ENCODE measurements around the gene GALNT16. TPM values are rescaled to one million over a fixed set of nuclear protein-coding genes. Genes with fewer than 3 reads are reported as not detected.
"Not testable (repeated sequence)": the region's sequence is repeated elsewhere in the genome, so short reads cannot be mapped to it uniquely, and the experiment has no call there.

The GALNT16 gene
- total RNA-seq, result 0.11 and 0.13 TPM in 2 replicates

DNA sequence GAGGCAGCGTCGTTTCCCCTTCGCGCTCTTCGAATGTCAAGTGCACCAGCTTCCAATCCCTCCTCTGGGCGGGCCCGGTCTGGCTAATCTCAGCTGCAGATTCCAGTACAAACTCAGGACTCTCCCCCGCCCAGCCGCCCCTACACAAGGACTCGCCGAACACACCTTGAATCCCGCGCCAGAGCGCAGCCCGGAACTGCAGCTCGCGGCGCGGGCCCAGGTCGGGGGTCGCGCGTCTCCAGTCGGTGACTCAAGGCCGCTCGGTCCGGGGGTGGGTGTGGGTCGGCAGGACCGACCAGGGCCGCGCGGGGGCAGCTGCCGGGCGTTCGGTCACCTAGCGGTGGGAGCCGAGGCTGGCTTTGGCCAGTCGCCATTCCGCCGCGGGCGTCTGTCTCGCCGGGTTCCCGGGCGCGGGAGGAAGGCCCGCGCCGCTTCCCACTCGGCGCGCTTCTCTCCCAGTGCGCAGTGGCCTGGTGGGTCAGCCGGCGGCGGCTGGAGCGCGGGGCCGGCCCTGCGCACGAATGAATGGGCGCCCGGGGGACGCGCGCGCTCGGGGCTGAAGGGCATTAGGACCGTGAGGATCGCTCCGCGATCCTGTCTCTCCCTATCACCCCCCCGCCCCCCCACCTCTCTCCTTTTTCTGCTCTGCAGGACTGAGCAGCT lies at the start of gene GALNT16:
Gene GALNT16 (plus strand): TSS at position 632 of the 663 bp plus-strand sequence. CDS start 133 bp downstream, outside the sequence.
- no peak for DNase-seq (ENCODE audit: low read depth, low spot score)

DNA sequence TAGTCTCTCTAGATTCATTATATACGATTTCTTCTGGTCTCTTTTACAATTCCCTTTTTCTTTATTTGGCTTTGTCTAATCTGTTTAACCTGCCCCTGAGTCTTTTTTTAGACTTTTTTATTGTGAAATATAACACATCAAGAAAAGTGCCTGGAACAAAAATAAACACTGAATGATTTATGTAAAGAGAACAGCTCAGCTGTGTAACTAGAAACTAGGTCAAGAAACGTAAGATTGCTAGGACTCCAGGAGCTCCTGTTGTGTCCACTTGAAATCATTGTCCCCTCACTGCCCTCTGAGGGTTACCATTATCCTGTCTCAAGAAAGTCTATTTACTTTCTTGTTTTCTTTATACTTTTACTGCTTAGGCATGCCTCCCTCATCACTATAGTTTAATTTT lies 45.6 kb upstream of the GALNT16 start:
- DNase-seq (ENCODE audit: low read depth, low spot score), result no peak

DNA sequence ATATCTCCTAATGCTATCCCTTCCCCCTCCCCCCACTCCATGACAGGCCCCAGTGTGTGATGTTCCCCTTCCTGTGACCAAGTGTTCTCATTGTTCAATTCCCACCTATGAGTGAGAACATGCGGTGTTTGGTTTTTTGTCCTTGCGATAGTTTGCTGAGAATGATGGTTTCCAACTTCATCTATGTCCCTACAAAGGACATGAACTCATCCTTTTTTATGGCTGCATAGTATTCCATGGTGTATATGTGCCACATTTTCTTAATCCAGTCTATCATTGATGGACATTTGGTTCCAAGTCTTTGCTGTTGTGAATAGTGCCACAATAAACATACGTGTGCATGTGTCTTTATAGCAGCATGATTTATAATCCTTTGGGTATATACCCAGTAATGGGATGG lies 42.3 kb upstream of the GALNT16 start:
- not testable (repeated sequence) for DNase-seq (ENCODE audit: low read depth, low spot score)

DNA sequence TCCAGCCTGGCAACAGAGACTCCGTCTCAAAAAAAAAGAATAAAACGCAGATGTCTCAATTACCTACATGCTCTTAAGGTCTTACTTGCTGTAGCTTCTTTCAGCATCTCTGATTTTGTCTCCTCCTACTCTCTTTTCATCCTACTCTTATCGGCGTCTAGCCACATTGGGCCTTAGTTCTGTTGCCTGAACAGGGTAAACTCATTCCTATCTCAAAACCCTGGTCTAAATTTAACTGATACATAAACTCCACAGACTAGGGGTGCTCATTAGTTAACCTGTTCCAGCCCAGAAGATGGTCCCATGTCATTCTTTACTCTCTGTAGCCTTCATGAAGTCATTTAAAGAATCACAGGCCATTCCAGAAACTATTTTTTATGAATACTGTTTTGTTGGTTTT lies 35.0 kb upstream of the GALNT16 start:
- no peak for DNase-seq (ENCODE audit: low read depth, low spot score)

DNA sequence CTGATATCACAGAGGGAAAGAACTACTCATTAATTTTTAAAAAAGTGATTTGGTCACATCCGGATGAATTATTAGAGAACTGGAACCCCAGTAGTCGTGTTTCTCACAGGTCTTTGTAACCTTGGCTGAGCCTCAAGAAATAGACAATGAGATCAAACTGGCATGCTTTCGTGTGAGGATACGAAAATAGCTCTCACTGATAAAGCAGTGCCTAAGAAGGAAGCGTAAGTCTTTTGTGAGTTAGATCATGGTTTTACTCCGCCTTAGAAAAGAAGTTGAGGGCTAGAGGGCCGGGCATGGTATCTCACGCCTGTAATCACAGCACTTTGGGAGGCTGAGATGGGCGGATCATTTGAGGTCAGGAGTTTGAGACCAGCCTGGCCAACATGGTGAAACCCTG lies 33.8 kb upstream of the GALNT16 start:
- DNase-seq (ENCODE audit: low read depth, low spot score), result peak; percentile 88

DNA sequence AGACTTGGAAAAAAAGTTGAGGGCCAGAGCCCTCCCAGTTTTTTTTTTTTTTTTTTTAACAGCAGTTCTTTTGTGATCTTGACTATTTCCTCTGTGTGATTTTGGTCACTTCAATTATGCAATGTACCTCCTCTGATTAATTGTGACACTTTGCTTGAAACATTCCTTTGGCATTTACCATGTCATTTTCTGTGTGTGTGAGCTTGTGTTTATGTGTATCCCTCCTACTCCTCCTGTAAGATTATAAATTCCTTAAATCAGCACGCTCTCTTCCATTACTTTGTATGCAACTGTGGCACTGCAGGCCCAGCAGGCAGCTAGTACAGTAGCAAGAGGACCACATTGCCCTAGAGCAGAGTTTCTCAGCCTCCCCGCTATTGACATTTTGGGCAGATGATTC lies 33.2 kb upstream of the GALNT16 start:
- no peak for DNase-seq (ENCODE audit: low read depth, low spot score)

- no peak for DNase-seq (ENCODE audit: low read depth, low spot score)
These were observed 28.5 kb upstream of the GALNT16 start for GRCh38 chr14:69231486-69231885.

GRCh38 chr14:69232388-69232787 lies 27.6 kb upstream of the GALNT16 start:
- no peak for DNase-seq (ENCODE audit: low read depth, low spot score)

DNA sequence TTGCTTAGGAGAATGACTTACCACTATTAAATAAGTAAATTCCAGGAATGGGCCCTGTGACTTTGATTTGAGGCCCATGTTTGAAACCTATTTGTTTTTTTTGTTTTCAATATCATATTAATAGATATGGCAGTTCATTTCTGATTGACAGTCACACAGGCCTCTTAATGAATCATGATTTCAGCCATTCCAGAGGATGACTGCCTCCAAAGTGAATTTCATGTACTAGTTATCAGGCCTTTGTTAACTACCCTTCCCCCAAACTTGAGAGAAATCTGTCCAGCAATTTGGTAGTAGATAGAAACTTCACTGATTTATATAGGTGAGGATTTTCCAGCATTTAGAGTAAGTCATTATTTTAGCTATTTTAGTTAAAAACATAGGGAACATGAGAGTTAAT lies 25.9 kb upstream of the GALNT16 start:
- DNase-seq (ENCODE audit: low read depth, low spot score), result no peak

DNA sequence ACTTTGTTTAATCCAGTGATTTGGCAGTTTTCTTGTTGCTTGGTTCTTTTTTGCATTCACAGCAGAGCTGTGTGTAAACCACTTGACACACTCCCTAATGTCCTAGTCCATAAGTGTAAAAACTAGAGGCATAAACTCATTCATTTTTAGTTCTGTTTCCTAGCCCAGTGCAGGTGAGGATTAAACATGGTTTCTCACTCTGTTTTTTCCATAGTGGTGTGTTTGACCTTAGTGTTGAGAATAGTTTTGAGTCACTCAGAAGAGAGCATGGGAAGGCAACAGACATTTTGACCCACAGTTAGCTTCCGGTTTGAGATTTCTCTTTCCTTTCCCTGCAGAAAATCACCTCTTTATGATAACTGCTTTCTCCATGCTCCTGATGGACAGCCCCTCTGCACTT lies 24.2 kb upstream of the GALNT16 start:
- no peak for DNase-seq (ENCODE audit: low read depth, low spot score)

GRCh38 chr14:69237142-69237541 lies 22.8 kb upstream of the GALNT16 start:
- no peak for DNase-seq (ENCODE audit: low read depth, low spot score)

DNA sequence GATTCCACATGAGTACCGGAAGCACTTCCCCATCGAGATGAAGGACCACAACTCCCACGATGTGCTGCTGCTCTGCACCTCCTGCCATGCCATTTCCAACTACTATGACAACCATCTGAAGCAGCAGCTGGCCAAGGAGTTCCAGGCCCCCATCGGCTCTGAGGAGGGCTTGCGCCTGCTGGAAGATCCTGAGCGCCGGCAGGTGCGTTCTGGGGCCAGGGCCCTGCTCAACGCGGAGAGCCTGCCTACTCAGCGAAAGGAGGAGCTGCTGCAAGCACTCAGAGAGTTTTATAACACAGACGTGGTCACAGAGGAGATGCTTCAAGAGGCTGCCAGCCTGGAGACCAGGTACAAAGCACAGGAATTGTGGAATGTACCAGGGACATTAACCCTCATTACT lies 22.4 kb upstream of the GALNT16 start:
- DNase-seq (ENCODE audit: low read depth, low spot score), result no peak

DNA sequence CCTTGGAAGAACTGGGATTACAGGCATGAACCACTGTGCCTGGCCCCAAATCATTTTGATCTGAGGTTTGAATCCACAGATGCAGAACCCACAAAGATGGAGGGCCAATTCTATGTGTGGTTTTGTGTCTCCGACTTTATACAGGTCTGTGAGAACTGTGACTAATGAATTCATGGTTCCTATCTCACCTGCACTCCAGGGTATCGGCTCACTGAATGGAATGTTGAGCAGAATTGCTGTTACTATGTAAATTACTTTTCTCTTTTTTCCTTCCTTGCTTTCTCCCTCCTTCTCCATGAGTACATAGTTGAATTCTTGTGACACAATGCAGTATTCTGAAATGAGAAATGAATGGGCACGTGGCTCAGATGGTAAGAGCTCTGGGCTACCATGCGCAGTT lies 21.1 kb upstream of the GALNT16 start:
- no peak for DNase-seq (ENCODE audit: low read depth, low spot score)

DNA sequence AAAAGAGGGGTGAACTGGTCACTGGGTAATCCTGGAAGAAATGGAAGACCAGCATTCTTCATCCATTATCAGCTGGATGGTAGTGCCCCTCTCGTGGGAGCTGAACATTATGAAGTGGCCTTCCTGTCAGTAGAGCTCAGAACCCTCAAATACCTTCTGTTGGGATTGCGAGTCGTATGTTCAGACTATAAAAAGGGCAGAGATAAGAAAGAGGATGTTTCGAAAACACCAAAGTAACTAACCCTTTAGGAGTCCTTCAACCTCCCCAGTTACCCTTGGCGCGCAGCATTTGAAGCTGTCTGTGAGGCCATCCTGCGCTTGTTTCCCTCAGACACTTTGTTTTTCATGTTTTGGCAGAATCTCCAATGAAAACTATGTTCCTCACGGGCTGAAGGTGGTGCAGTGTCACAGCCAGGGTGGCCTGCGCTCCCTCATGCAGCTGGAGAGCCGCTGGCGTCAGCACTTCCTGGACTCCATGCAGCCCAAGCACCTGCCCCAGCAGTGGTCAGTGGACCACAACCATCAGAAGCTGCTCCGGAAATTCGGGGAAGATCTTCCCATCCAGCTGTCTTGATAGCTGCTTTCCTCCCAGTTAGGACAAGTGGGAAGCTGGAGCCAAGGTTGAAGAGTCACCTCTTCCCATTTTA lies 19.3 kb upstream of the GALNT16 start:
- DNase-seq (ENCODE audit: low read depth, low spot score), result no peak

DNA sequence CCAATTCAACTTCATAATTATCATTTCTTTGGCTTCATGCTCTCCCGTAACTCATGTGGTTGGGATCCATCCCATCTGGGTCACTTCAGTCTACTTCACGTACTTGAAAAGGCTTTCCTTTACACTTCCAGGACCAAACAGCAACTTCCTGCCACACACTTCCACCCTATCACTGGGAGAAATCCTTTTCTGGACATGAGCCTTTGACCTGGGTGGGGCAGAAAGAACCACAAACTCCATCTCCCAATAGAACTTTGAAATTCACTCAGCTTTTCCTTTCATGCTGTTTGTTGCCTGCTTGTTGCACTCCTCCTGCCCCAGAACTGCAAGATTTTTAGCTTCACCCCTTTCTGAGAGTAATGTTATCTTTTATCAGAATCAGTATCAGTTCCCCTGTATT lies 18.4 kb upstream of the GALNT16 start:
- no peak for DNase-seq (ENCODE audit: low read depth, low spot score)

DNA sequence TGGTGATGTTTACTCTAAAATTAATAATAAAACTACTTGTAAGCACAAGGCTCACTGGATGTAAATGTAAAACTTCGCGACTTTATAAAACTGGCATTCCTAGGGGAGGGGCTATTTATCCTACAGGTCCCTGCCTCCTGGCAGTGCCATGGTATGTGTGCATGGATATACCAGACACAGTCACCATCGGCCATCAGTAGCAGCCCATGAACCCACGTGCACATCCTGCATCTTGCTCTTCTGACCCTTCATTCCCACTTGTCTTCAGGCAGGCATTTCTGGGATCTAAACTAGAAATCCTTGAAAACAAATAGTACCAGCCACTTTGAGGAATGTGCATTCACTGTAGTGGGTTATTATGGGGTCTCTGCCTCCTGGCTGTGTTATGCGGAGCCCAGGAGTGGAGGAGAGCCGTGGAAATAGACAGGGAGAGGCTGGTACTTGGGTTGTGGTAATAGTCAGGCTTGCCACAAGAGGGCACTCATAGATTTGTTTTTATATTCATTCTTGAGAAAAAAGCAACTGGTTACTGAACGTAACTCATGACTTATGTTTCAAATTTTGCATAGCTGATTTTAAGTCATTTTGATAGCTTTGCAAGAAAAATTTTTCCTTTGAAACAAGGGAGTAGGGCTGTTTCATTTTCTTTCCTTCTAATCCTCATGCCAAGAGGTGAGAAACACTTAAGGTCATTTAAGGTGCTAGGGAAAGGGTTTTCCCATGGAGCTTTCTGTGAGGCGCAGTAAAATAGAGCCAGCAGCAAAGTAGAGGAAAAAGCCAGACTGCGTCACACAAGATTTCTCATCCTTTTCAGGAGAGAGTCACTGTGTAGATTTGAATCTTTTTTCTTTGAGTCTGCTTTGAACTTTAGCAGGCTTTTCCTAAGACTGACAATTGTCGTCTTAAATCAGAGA lies 17.4 kb upstream of the GALNT16 start:
- DNase-seq (ENCODE audit: low read depth, low spot score), result peak; percentile 17

DNA sequence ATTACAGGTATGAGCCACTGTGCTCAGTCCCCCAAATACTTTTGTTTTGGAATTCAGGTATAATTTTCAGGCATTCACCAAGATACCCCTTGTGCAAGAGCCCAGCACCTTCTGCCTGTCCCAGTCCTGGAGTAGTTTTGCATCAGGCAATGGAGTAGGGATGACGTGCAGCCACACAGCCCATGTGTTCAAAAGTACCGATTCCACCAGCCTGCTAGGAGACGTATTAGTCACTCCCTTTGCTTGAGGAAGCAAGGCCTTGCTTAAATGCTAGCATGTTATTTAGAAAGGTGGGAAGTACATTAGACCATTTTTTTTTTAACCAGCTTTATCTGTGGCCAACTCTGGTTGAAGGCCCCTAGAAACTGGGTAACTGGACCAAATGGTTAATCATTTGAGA lies 15.0 kb upstream of the GALNT16 start:
- no peak for DNase-seq (ENCODE audit: low read depth, low spot score)

- DNase-seq (ENCODE audit: low read depth, low spot score), result no peak
These were observed 13.6 kb upstream of the GALNT16 start for GRCh38 chr14:69246331-69246730.

- DNase-seq (ENCODE audit: low read depth, low spot score), result no peak
These were observed 12.1 kb upstream of the GALNT16 start for GRCh38 chr14:69247676-69248440.

DNA sequence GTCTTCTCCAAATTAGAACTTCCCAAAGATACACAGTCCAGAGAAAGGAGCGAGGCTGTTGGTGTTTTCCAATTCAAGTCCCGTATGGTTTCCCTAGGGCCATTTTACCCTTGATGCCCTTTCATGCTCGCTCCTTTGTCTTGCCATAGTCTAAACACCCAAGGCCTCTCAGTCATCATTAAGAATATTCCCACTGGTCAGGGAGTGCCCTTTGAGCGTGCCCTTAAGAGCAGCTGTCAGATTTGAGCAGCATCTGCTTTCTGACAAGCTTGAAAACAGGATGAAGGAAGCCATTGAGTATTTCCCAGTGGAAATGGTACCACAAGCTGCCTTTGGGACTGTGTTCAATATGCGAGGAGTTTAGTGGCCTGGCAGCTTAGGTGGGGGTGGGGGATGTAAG lies 10.4 kb upstream of the GALNT16 start:
- no peak for DNase-seq (ENCODE audit: low read depth, low spot score)

DNA sequence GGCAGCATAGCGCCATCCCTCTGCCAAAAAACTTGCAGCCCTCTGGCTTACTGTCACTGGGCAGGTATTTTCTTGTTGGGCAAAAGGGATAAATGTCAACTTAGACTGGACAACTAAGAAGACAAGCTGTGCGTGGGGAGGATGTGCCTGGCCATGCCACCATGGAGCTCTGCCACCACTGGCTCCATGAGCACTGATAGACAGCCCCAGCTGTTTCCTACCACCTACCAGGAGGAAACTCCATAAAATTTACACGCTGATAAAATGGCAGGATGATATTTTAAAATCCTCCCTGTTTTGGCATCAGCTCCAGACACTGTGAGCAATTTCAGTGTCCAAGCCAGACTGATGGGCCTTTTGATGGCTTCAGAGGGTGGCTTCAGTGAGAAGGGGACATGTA lies 7.1 kb upstream of the GALNT16 start:
- no peak for DNase-seq (ENCODE audit: low read depth, low spot score)

DNA sequence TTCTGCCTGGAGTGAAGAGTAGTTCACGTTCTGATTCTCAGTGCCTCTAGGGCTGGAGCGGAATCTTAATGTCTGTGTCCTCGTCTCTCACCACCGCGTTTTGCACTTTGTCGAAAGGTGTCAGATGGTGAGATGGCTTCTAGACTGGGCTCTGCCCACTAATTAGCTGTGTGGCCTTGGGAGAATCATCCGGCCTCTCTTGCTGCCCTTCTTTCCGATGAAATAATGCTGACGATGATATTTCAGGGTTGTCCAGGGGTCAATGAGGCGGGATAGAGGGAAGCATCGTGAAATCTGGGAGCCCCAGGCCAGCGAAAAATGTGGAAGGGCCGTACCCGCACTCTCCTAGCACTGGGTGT lies 811 bp upstream of the GALNT16 start:
- DNase-seq (ENCODE audit: low read depth, low spot score), result no peak
